ENCODE data around the gene GRIK4.

Gene GRIK4

GRCh38 chr11:120510406-120511115, 987 bp upstream of the GRIK4 start:
- DNase-seq: no peak

GRCh38 chr11:120511820-120512738, 531 bp downstream of the GRIK4 start:
- no peak for DNase-seq

- no peak for DNase-seq
Measured at GRCh38 chr11:120512739-120513435, 1.3 kb downstream of the GRIK4 start.

- no peak for DNase-seq
Measured at GRCh38 chr11:120513436-120514315, 2.1 kb downstream of the GRIK4 start.

GRCh38 chr11:120514541-120515121, 3.1 kb downstream of the GRIK4 start:
- no peak for DNase-seq

GRCh38 chr11:120515186-120515723, 3.7 kb downstream of the GRIK4 start:
- no peak for DNase-seq

- DNase-seq: no peak
Measured at GRCh38 chr11:120516461-120517389, 5.2 kb downstream of the GRIK4 start.

- no peak for DNase-seq
Measured at GRCh38 chr11:120517390-120517761, 5.8 kb downstream of the GRIK4 start.

- no peak for DNase-seq
Measured at GRCh38 chr11:120517801-120518291, 6.3 kb downstream of the GRIK4 start.

GRCh38 chr11:120518356-120518755, 6.8 kb downstream of the GRIK4 start:
- DNase-seq: no peak

GRCh38 chr11:120519474-120519873, 7.9 kb downstream of the GRIK4 start:
- DNase-seq: no peak

GRCh38 chr11:120520091-120520822, 8.7 kb downstream of the GRIK4 start:
- DNase-seq: no peak

- no peak for DNase-seq
Measured at GRCh38 chr11:120521176-120521575, 9.6 kb downstream of the GRIK4 start.

GRCh38 chr11:120522021-120522420, 10.5 kb downstream of the GRIK4 start:
- no peak for DNase-seq

- DNase-seq: no peak
Measured at GRCh38 chr11:120522736-120523135, 11.2 kb downstream of the GRIK4 start.

- DNase-seq: no peak
Measured at GRCh38 chr11:120523196-120523595, 11.6 kb downstream of the GRIK4 start.

GRCh38 chr11:120524536-120525085, 13.1 kb downstream of the GRIK4 start:
- no peak for DNase-seq

GRCh38 chr11:120525261-120526171, 14.0 kb downstream of the GRIK4 start:
- no peak for DNase-seq

Measured in SW 1271 (cell line).